HG03432 (cell line): ENCODE results near the gene MTR.

Experiments used
- ATAC-seq: cut with Tn5 transposase; IDR thresholded peaks from one replicate; pipeline ENCODE4 v1.9.1; 2021; ENCODE audit warnings: mild to moderate bottlenecking, moderate library complexity; ENCODE audit not compliant: unreplicated experiment

Gene MTR

DNA sequence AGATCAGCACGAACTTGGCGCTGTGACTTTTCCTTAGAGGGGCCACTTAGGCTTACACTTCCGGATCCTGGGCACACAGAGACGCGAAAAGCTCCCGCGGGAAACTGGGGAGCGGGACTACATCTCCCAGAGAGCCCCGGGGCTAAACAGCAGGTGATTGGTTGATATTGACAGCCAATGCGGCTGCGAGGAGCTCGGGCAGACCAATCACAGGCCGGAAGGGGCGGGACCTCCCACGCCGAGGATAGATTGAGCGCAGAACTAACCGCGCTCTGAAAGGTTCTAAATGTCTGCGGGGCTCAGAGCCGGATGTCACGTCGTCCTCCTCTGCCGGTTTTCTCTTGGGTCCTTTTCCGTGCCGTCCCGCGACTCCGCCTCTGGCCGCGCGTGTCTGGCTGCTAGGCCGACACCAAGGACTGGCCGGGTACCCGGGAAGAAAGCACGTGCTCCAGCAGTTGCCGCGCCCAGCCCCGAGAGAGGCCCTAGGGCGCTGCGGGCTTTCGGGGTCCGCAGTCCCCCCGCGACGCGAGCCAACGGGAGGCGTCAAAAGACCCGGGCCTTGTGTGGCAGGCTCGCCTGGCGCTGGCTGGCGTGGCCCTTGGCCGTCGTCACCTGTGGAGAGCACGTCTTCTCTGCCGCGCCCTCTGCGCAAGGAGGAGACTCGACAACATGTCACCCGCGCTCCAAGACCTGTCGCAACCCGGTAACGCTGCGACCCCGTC, at the start of gene MTR:
MTR (plus strand) TSS at position 258 of the 722 bp plus-strand sequence; CDS start at position 670, 412 bp downstream.
- peak; percentile 97 for ATAC-seq

DNA sequence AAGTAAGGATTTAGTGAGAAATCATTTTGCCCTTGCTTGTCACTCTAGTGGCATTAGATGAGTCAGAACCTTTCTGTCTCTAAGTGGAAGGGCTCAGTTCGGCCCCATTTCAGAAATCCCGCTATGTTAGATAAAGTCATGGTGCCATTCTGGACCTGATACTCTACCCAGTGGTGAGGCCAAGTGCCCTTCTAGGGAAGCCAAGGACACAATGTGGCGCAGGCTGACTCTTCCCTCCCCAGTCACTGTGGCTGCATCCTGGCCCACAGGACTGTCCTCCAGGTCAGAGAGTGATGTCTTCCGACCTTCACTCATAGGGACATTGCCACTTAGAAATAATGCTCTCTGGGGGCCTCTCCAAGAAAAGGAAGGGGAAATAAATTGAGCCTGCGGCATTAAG, 48.3 kb upstream of the MTR start:
- ATAC-seq, result no peak

DNA sequence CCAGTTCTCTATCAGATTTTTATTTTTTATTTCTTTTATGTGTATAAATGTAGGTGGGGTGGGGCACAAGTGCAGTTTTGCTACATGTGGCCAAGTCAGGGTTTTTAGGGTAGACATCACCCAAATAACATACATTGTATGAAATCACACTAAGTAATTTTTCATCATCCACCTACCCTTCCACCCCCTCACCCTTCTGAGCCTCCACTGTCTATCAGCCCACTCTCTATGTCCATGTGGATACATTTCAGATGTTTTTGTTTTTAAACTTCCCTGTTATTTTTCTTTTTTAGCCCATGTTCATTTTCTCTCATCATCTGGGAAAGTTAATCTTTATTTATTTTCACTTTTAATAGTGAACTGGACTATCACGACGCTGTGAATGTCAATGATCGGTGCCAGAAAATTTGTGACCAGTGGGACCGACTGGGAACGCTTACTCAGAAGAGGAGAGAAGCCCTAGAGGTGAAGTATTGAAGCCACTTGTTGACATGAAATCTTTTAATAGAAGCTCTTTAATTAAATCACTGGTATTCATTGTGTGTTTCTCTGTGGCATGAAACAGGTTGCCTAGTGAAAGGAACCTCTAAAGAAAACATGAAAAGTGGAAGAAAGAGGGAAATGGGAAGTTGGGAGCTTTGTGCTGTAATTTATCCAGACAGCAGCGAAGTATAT, 47.6 kb upstream of the MTR start:
- ATAC-seq, result no peak

- ATAC-seq, result no peak
Observed at GRCh38 chr1:236748268-236748870, 46.7 kb upstream of the MTR start.

GRCh38 chr1:236750928-236751327, 44.2 kb upstream of the MTR start:
- no peak for ATAC-seq

GRCh38 chr1:236751385-236751784, 43.7 kb upstream of the MTR start:
- ATAC-seq, result no peak

GRCh38 chr1:236751935-236752334, 43.2 kb upstream of the MTR start:
- no peak for ATAC-seq

- peak; percentile 44 for ATAC-seq
Observed at GRCh38 chr1:236753516-236753915, 41.6 kb upstream of the MTR start.

DNA sequence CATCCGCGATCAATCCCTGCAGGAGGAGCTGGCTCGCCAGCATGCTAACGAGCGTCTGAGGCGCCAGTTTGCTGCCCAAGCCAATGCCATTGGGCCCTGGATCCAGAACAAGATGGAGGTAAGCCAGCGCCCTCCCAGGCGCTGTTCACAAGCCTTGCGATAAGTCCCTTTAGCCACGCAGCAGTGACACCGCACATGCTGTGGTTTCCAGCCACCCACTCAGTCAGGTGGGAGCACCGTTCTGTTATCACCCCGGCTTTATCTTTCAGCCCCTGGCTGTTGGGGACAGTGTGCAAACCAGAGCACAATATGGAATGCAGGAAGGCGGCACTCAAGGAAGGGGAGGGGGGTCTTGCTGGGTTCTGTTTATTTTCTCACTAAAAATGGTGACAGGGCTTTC, 41.1 kb upstream of the MTR start:
- ATAC-seq, result no peak

GRCh38 chr1:236754525-236755210, 40.4 kb upstream of the MTR start:
- ATAC-seq, result no peak

- ATAC-seq, result no peak
Observed at GRCh38 chr1:236757640-236758039, 37.5 kb upstream of the MTR start.

- ATAC-seq, result peak; percentile 68
Observed at GRCh38 chr1:236759252-236759859, 35.7 kb upstream of the MTR start.

GRCh38 chr1:236760480-236760879, 34.6 kb upstream of the MTR start:
- ATAC-seq, result no peak

DNA sequence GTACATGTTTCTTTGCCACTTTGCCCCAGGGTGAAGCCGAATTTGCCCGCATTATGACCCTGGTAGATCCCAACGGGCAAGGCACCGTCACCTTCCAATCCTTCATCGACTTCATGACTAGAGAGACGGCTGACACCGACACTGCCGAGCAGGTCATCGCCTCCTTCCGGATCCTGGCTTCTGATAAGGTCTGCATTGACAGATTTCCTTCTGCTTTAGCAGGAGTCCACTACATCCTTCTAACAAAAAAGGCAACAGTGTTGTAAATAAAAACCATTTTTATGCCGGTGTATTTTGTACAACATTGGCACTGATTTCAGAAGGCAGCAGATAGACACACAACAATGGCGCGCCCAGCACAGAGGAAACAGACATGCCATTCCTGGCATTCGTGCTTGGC, 34.1 kb upstream of the MTR start:
- ATAC-seq, result no peak

- no peak for ATAC-seq
Observed at GRCh38 chr1:236761397-236762132, 33.5 kb upstream of the MTR start.

DNA sequence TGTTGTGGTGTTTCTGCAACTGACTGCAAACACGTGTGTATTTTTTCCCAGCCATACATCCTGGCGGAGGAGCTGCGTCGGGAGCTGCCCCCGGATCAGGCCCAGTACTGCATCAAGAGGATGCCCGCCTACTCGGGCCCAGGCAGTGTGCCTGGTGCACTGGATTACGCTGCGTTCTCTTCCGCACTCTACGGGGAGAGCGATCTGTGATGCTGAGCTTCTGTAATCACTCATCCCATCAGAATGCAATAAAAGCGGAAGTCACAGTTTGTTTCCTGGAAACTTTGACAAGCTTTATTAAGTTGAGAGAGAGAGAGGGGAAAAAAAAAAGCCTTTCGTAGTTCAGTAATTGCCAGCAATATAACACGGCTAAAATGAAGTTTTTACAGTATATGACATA, 32.7 kb upstream of the MTR start:
- ATAC-seq, result no peak

- ATAC-seq, result no peak
Observed at GRCh38 chr1:236765831-236766230, 29.3 kb upstream of the MTR start.

DNA sequence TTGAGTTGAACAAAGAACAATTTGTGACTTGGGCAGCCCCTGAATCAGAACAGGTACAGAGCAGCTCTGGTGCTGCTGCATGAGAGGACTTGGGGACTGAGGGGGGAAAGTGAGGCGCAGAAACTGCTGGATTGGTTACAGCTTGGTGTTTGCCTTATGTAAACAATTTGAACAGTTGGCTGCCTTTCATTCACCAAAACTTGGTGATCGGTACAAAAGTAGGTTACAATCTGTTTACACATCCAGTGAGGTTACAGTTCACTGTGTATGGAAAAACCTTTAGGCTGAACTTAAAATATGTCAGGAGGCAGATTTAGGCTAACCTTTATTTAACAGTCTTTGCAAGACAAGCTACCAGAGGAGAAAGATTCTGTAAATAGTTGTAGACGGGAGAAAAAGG, 28.6 kb upstream of the MTR start:
- no peak for ATAC-seq

DNA sequence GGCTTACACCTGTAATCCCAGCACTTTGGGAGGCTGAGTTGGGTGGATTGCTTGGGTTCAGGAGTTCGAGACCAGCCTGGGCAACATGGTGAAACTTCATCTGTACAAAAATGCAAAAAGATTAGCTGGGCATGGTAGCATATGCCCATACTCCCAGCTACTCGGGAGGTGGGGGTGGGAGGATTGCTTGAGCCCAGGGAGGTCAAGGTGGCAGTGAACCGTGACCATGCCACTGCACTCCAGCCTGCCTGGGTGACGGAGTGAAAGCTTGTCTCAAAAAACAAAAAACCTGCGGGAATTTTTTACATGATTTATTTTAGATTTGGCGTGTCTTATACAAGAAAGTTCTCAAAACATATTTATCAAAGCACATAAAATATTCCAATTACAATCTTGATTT, 27.8 kb upstream of the MTR start:
- ATAC-seq, result no peak

- no peak for ATAC-seq
Observed at GRCh38 chr1:236768601-236769000, 26.5 kb upstream of the MTR start.

- no peak for ATAC-seq
Observed at GRCh38 chr1:236773919-236774318, 21.2 kb upstream of the MTR start.
